22Rv1 (cell line): Measurements from ENCODE around the gene LTBP3.

ENCODE experiments used
- H3K27ac ChIP-seq: fragments of 450-650 bp; 2 replicates; pipeline ENCODE4 v1.5.1; 2017
- CTCF ChIP-seq: fragments of 450-650 bp; IDR thresholded peaks from 2 replicates; pipeline ENCODE4 v1.5.1; 2017; ENCODE audit warnings: mild to moderate bottlenecking
- ZFX ChIP-seq: fragments of 450-650 bp; IDR thresholded peaks from 2 replicates; pipeline ENCODE4 v1.6.1; 2017; ENCODE audit warnings: antibody characterized with exemption, borderline replicate concordance

LTBP3 gene

DNA sequence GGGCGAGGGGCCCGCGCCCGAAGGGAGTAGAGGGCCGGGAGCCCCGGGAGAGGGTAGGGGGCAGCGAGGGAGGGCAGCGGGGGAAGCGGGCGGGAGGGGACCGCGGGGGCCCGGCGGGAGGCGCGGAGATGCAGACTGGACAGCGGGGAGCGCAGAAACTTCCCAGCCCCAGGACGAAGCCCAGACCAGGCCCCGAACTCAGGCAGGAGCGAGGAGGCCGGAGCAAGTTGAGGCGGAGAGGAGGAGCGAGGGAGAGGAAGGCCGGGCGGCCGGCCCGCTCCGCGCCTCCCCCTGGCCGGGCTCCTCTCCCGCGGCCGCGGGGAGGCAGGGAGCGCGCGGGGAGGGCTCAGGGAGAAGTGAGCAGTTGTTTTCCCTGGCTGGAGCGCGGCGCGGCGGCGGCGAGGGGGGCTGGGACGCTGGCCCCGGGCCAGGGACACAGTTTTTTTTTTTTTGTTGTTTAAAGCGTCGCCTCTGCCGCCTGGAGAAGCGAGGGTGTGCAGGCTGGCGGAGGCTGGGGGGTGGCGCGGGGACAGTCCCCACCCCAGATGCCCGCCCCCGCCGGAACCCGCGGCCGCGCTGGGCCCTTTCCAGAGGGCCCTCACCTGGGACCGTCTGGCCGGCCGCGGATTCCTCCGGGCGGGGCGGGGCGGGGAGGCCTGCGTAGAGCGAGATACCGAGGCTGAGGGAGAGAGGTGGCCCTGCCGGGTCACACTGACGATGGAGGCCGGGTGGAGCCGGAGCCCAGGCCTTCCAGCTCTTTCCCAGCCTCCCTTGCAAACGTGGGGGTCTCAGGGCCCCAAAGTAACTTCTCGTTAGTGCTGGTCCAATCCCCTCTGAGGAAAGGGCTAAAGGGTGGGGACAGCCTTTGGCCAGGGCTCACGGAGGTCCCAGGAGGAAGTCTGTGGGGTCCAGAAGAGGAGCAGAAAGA, at the start of gene LTBP3:
TSS of gene LTBP3 (minus strand) at position 358 of the 928 bp plus-strand sequence. CDS start 400 bp downstream, outside the sequence.
- peak within 1 kb of the TSS; percentile 76 for H3K27ac ChIP-seq
- TF ChIP-seq CTCF (no peak; the same call in 1 of the 2 replicates), ZFX (no peak)

DNA sequence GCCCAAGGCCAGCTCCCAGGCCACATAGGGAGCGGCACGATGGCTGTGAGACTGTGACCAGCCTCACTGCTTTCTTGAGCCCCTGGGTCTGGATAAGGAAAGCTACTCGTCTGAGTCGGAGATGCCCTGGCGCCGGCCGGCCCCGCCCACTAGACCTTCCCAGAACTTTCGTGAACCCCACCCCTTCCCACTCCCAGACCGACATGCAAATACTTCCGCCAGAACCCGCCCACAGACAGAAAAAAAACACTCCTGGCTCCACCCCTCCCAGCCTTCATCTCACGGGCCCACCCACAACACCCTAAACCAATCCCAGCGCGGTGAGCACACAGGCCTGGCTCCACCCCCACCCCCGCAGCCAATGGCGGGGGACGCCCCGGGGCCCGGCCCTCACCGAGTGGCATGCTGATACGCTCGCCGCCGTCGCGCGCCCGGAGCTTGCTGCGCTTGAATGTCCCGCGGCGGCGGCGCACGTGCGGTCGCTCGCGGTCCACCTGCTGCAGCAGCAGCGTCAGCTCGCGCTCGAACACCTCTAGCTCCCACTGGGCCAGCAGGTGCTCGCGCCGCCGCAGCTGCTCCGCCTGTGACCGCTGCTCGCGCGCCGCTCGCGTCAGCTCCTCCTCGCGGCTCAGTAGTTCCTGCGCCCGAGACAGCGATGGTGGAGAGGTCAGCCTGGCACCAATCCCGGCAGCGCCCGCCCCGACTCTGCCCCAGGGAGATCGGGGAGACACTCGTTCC, 48.9 kb upstream of the LTBP3 start:
- TF ChIP-seq ZFX: no peak
- peak; percentile 11; the same call in 1 of the 2 replicates for TF ChIP-seq CTCF
- H3K27ac ChIP-seq: peak overlapping the region; percentile 87

DNA sequence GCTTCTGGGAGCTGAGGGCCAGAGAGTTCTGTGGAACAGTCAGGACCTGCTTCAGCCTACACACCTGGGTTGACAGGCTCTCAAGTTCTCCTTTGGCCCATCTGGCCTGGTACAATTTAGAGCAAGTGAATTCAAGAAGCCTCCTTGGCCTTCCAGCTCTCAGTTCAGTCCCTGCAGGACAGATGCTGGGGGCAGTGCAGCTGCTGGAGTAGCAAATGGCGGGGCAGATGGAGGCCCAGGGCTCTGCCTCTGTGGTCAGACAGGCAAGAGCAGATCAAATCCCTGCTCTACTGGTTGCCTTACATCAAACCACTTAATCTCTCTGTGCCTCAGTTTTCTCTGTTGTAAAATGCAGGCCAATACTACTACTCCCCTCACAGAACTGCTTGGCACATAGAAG, 46.1 kb upstream of the LTBP3 start:
- no peak overlapping the region for H3K27ac ChIP-seq

GRCh38 chr11:65599955-65600246, 41.7 kb upstream of the LTBP3 start:
- no peak for TF ChIP-seq CTCF
- TF ChIP-seq ZFX: no peak
- no peak overlapping the region for H3K27ac ChIP-seq

More for the DNA sequence above, 46.1 kb upstream of the LTBP3 start:
- no peak for TF ChIP-seq CTCF
- TF ChIP-seq ZFX: no peak

GRCh38 chr11:65599216-65599954, 41.2 kb upstream of the LTBP3 start:
- TF ChIP-seq ZFX (no peak), CTCF (no peak)
- H3K27ac ChIP-seq: no peak overlapping the region

- TF ChIP-seq CTCF: no peak
- no peak for TF ChIP-seq ZFX
- H3K27ac ChIP-seq: no peak overlapping the region
Measured at GRCh38 chr11:65598258-65598699, 40.1 kb upstream of the LTBP3 start.
